Posterior cingulate gyrus (tissue), 11 donors: Measurements from ENCODE around the gene MYBPH.
A peak's percentile ranks its signal among the peaks of the same experiment; 100 is the strongest.

Experiments
- DNase-seq, 10 donors: peaks; one replicate each; pipeline versions ENCODE4 v3.0.0 to v3.0.0-alpha.2; 2020 to 2021; ENCODE audit warnings: mixed read lengths in 3 of 10
- intact Hi-C: fragments of 100-400 bp; cut with DNase I; formaldehyde crosslinking; loops from one replicate; pipeline ENCODE4 v1.15.1; 2023

MYBPH gene

GRCh38 chr1:203181586-203182386 lies 6.2 kb upstream of the MYBPH start:
- intact Hi-C loops = no loop called here
- peak in 2 of 10 donors; percentile 51 to 52 for DNase-seq

- intact Hi-C loops = no loop called here
- peak in 2 of 10 donors; percentile 27 to 49 for DNase-seq
Observed at GRCh38 chr1:203180611-203181330, 5.1 kb upstream of the MYBPH start.

DNA sequence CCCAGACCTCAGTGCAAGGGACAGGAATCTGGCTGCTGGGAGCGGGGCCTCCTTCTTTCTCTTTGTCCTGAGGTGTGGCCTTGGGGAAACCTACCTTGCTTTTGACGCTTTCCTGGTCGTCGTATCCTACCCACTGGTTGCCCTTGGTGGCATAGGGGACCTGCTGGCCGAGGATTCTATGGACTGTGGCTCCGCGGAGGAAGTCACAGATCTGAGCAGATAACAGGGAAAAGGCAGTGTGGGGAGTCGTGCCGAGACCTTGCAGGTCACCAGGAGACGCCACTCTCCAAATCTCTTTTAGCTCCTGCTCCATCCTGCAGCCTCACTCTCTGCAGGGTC lies 4.0 kb upstream of the MYBPH start:
- intact Hi-C loops = no loop called here
- DNase-seq = peak in 1 of 10 donors; percentile 55

GRCh38 chr1:203178821-203179666 lies 3.4 kb upstream of the MYBPH start:
- intact Hi-C loops = no loop called here
- peak in 2 of 10 donors; percentile 54 to 76 for DNase-seq

DNA sequence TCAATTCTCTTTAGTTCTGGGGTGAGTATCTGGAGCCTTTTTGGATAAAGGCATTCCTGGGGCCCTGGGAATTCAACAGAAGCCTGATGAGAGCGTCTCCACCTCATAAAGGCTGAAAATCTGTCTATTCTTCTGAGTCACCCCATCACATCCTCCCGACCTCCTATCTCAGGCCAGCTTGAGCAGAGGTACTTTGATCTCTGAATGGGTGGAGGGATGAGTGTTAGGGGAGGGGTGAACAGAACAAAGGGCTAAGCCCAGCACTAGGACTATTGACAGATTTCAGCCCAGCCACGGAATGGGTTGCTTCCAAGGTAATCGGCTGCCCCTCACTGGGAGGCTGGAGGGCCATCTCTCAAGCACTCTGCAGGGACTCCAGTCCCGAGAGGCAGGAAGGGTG lies 2.5 kb upstream of the MYBPH start:
- no peak for DNase-seq
- intact Hi-C loops = no loop called here

DNA sequence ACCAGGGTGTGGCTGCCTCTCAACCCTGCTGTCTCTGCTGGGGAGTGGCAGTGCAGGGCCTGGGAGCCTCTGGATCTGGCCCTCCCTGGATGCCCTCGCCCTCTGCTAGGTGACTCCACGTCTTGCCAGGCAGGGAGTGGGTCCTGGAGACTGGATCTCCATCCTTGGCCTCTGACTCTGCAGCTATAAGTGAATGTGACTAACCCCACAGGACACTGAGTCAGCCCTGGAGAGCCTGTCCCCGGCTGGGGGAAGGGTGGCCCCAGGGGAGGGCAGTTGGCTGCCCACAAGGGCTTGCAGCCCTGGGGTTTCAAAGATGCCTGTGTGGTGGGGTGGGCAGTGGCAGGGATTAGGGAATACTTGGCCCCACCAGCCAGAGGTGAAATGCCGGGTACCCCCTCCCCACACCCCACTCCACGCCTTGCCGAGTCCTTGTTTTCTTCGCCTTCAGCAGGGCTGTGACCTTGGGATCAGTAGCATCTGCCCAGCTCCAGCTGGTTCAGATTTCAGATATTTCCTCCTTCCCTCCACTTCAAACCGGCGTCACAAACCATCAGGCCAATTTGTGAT lies 1.9 kb upstream of the MYBPH start:
- DNase-seq = peak in 2 of 10 donors; percentile 42 to 77
- intact Hi-C loops = no loop called here

DNA sequence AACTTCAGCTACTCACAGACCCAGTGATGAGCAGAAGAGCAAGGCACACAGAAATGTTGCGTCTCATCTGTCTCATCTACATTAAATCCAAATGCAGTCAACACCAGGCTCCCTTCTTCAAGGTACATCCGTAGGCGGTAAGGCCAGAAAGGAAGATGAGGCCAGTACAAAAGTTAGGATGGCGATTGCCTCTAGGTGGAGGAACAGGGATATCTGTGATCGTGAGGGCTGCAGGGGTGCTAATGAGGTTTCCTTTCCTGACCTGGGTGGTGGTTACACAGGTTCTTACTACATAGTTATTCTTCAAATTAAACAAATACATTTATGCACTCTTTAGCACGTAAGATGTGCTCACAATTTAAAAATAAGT lies 1.4 kb upstream of the MYBPH start:
- DNase-seq = peak in 1 of 10 donors; percentile 11

GRCh38 chr1:203176273-203177035 lies 828 bp upstream of the MYBPH start:
- peak in 2 of 10 donors; percentile 35 to 64 for DNase-seq
- intact Hi-C loops = no loop called here

More for the DNA sequence above, 1.4 kb upstream of the MYBPH start:
- intact Hi-C loops = no loop called here

DNA sequence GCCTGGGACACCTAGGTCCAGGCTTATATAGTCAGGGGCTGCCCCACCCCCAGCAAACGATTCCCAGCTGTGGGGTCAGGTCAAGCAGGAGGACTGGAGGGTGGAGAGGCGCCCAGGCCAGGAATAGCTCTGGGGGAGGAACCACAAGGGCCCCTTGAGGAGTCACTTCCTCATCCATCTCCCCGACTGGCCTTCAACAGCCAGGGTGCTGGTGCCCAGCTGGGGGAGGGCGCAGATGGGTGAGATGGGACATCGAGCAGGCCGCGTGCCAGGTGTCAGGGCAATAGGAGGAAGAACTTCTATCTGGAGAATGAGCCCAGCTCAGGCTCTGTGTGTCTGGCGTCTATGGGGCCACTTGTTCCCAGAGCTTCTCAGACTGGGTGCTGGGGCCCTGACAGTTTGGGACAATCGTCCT lies 208 bp upstream of the MYBPH start:
- intact Hi-C loops = no loop called here
- DNase-seq = peak in 3 of 10 donors; percentile 41 to 93 (median 78)

DNA sequence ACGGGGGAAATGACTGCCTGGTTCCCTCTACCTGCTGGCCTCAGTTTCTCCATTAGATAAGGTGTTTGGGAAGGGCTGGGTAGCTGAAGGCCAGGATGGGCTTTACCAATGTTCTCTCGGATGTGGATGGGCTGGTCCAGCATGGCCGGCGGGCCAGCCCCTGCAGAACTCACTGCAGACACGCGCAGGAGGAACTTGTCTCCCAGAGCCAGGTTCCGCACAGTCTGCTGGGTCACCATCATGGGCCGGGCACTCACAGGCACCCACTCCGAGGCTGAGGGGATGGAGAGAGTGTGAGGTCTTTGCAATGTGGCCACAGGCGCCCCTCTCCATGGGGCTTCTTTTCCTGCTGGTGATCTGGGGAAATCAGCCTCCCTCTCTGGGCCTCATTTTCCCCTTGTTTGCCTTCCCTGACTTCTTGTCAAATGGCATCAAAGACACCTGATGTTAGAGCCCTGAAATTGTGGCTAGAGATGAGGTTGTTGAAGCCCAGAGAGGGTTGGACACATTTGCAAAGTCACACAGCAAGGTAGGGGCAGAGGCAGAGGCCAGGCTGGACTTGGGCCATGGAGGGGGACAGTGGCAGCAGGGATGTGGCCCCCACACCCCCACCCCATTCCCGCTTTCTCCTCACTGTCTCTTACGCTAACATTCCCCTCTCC lies 1.2 kb downstream of the MYBPH start:
- DNase-seq = peak in 3 of 10 donors; percentile 24 to 80 (median 78)
- intact Hi-C loops = loop anchor here (5.0 kb wide), 1 partner anchor 43 kb away; no protein-coding TSS in a partner anchor

DNA sequence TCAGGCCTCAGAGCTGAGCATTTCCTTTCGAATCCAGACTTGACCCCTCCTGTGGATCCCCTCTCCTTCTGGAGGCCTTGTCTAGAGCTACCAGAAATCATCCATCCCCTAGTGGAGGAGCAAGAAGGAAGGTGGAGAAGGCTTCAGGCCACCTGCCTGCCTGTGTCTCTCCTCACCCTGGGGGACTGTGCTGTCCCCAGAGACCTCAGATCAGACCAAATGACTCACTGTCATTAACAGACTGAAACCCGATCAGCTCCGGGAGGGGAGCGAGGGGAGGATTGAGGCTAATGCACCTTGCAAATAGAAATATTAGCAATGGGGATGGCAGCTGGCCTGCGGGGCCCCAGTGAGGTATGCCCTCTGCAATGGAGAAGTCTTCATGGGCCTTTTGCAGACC lies 2.1 kb downstream of the MYBPH start:
- intact Hi-C loops = loop anchor here (2.0 to 5.0 kb wide), 2 partner anchors 44 to 53 kb away; no protein-coding TSS in a partner anchor
- DNase-seq = peak in 2 of 10 donors; percentile 31 to 72

- DNase-seq = peak in 2 of 10 donors; percentile 32 to 74
- intact Hi-C loops = loop anchor here (2.0 to 5.0 kb wide), 2 partner anchors 44 to 52 kb away; no protein-coding TSS in a partner anchor
Observed at GRCh38 chr1:203173011-203173555, 2.5 kb downstream of the MYBPH start.

DNA sequence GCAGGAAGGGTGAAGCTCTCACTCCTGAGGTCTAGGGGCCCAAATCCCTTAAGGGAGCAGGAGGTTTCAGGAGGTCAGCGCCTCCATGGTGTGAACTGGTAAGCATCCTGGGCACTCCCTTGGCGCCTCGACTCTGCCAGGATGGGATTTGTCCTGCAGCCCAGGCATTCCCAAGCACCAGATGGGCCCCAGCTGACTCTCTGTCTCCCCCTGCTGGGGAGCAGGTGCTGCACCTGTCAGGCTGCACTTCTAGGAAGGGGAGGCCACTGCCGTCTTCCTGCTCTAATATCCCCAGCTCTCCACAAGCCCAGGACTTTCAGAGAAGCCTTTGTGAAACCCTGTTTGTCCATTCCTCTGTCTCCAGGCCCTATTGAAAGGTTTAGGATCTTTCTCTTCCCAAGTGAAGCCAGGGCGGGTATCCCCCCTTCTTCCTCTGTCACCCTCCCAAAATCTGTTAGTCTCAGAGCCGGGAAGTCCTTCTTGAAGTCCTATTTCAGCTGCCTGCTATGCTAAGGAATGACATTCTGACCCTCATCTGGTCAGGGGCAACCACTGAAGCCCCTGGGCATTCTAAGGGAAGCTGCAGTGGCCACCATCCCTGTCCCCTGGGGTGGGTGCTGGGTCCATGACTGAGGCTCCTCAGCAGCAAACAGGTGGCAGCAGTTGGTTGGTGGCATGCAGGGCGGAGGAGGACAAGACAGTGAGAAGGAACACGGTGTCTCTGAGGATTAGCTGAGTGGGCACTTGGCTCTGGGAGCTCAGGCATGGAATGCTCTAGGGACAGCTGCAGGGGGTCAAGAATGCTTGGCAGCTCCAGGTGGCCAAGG lies 3.2 kb downstream of the MYBPH start:
- intact Hi-C loops = loop anchor here (2.0 to 5.0 kb wide), 2 partner anchors 45 to 52 kb away; no protein-coding TSS in a partner anchor
- peak in 9 of 10 donors; percentile 52 to 96 (median 77) for DNase-seq

DNA sequence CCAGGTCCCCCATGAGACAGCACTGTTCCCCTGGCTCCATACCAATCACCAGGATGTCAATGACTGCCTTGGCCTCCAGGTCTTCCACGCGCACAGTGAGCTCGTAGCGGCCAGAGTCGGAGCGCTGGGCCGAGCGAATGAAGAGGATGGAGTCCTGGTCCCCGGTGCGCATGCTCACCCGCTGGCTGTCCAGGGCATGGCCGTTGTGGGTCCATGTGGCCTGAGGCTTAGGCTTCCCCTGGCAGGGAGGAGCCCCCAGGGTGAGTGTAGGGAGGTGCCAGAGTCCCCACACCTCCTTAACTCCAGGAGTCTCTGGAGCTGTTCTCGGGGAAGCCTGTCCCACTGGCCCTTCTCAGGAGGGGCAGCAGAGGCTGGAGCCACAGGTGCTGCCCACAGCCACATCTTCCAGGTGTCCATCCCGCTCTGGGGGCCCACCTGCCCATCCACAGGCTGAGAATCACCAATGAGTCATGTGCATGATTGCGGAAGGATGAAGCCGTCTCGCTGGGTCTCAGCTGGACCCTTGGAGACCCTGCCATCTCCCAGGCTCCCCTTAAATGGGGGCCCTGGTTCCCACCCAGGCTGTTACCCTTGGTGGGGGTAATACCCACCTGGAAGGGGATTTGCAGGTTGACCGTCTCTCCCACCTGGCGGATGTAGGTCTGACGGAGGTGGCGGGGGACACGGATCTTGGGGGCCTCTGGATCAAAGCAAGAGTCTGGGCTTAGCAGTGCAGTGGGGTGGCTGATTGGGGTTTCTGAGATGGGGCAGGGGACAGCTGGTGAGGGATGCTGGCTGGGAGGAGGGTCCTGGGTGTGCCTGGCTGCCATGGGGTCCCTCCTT lies 4.1 kb downstream of the MYBPH start:
- intact Hi-C loops = loop anchor here (2.0 to 5.0 kb wide), 2 partner anchors 46 to 51 kb away; no protein-coding TSS in a partner anchor
- DNase-seq = peak in 2 of 10 donors; percentile 79 to 81

GRCh38 chr1:203170625-203171330 lies 4.8 kb downstream of the MYBPH start:
- peak in 3 of 10 donors; percentile 37 to 72 (median 59) for DNase-seq
- intact Hi-C loops = loop anchor here (5.0 kb wide), 1 partner anchor 47 kb away; no protein-coding TSS in a partner anchor
